GM21515 (cell line): ENCODE data around the gene NOA1.

Source experiments
- ATAC-seq: cut with Tn5 transposase; IDR thresholded peaks from one replicate; pipeline ENCODE4 v1.9.1; 2021; ENCODE audit not compliant: unreplicated experiment

Gene NOA1

GRCh38 chr4:56977321-56978012 is at the start of gene NOA1:
Gene NOA1 (minus strand): TSS chr4:56977606. CDS start chr4:56977585, 21 bp downstream.
- ATAC-seq: peak; percentile 81

GRCh38 chr4:57023104-57023503 is 45.7 kb upstream of the NOA1 start:
- no peak for ATAC-seq

DNA sequence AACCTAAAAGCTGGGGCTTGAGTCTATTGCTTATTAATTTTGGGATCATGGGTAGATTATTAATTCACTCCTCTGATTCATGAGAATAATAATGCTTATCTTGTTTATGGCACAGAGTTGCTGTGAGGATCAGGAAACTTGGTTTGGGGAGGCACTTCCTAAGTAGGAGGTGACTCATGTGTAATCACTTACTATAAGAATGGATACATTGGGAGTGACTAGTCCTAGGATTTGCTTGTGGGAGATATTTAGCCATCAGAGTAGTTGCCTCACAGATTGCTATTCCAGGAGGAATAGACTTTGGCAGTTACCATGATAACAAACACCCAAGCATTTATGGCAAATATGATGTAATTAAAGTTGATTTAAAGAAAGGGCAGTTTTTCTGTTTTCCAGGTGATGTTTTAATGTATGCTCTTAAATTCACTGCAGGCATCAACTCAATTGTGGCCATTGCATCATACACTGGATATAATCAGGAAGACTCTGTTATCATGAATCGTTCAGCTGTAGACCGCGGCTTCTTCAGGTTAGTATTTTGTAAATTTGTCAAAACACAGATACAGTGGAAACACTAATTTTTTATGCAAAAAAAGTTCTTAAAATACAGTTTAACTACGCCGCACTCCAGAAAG is 43.2 kb upstream of the NOA1 start:
- ATAC-seq: no peak

DNA sequence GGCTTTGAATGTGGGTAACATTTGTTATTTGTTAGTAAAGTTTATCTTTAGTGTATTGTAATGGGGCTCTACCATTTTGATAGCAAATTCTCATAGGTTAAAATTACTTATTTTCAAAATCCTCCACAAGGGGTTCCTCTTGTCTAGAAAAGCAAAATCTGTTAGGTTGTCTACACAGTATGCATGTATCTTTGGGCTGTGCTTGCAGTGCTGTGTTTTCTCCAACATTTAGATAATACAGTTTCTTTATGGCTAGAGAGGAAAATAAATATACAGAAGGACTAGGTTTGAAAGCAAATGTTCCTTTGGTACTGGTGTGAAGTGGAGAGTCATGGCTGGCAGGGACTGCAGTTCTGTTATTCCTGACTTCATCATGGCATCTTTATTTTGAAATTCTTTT is 41.6 kb upstream of the NOA1 start:
- no peak for ATAC-seq

DNA sequence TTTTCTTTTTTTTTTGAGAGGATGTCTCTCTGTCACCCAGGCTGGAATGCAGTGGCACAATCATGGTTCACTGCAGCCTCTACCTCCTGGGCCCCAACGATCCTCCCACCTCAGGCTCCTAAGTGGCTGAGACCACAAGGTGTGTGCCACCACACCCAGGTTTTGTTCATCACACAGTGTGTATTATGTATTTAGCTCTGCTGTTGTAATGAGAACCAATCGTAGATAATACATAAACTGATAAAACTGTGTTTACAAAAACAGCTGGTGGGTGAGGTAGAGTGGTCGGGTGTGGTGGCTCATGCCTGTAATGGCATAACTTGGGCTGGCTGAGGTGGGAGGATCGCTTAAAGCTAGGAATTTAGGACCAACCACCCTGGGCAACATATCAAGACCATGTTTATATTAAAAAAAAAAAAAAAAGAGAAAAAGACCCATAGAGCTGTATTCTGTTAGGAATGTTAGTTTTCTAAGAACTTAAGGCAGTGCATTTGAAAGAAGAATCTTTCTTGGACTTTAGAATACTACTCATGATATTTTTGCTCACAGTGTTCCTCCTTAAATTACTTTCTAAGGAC is 36.2 kb upstream of the NOA1 start:
- ATAC-seq: no peak

- ATAC-seq: no peak
Measured at GRCh38 chr4:56999751-57000150, 22.3 kb upstream of the NOA1 start.

DNA sequence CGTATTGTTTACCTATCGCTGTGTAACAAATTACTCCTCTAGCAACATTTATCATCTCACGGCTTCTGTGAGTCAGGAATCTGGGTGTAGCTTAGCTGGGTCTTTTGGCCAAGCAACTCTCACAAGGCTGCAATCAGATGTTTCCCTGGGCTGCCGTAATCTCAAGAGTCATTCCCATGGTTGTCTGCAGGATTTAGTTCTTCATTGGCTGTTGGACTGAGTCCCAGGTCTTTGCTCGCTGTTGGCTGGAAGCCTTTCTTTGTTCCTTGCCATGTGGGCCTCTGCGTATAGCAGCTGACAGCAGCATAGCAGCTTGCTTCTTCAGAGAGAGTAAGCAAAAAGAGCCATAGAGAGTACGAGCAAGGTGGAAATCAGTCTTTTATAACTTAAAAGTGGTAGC is 18.1 kb upstream of the NOA1 start:
- ATAC-seq: no peak

- no peak for ATAC-seq
Measured at GRCh38 chr4:56990109-56990905, 12.9 kb upstream of the NOA1 start.

- ATAC-seq: no peak
Measured at GRCh38 chr4:56986952-56987351, 9.5 kb upstream of the NOA1 start.

DNA sequence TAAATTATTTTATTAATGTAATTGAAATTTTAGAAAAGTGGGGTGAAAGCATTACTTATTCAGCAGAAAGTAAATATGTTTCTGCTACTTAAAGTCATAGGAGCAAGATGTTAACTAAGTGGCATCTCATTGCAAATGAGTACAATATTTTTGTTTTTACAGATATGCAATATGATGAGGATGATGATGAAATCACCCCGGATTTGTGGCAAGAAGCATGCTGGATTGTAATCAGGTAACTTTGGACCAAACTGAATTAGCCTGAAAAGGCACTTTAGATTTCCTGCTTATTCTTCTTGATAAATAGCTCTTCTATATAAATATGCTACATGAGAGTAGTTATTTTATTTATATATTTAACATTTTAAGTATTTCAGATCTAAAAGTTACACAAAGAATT is 8.8 kb upstream of the NOA1 start:
- no peak for ATAC-seq

DNA sequence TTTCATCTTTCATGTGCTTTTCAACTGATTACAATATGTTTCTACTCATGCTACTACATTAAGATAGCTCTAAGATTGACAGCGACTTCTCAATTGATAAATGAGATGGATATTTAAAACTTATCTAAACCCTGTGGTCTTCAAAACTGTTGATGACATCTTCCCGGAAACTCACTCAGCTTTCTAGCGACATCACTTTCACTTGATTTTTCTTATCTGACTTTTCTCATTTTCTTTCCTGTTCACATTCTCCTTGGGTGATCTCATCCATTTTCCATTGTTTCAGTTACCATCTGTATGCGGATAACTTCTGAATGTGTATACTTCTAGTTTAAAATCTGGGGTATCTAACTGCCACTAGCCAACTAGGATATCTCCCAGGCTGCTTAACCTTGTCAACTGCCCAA is 4.4 kb upstream of the NOA1 start:
- no peak for ATAC-seq

DNA sequence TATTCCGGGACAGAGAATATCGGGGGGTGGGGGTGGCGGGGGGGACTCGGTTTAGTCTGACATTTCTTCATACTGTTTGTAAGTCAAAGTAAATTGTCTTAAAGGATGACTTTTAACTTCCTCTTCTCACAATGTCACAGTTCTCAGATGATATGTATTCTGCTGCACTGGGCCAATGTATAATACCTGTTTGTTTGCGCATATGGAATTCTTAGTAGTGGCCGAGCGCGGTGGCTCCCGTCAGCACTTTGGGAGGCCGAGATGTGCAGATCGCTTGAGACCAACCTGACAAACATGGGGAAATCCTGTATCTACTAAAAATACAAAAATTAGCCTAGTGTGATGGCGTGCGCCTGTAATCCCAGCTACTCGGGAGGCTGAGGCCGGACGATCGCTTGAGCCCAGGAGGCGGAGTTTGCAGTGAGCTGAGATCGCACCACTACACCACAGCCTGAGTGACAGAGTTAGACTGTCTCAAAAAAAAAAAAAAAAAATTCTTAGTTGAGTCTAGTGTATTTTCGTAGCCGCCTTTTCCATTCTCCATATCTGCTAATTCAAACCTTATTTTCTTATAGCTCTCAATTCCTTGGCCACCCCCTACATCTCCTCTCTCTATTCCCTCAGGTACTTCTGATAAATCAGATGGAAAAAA is 2.1 kb upstream of the NOA1 start:
- ATAC-seq: no peak

DNA sequence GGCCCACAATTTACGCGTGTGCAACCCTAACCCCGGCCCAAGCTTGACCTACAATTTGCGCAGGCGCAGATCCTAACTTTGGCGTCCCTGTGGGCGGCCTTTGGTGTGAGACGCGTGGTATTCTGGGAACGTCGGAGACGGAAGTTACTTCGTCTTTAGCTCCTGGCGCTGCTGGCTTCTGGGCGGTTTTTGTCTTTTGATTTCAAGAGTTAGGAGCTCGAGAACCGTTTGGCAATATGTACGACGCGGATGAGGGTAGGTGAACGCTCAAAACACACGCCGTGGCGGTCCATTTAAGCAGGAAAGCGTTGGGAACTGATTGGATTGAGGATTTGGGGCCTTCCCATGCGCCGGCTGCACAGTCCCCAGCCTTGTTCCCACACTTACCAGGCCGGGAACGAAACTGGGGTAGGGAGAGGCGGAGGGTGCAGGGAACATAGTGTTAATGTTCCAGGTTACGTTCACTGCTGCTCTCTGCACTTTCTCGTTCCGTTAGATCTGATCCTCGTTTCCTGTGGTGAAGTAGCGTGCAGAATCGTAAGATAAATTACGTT is 1.4 kb upstream of the NOA1 start, which contains the start of gene POLR2B:
Gene POLR2B, plus strand, starts transcription at position 147 of the 554 bp plus-strand sequence. Its CDS starts 90 bp downstream, at position 237.
- peak; percentile 58 for ATAC-seq

- ATAC-seq: peak; percentile 30
Measured at GRCh38 chr4:56976837-56977320, 527 bp downstream of the NOA1 start.

DNA sequence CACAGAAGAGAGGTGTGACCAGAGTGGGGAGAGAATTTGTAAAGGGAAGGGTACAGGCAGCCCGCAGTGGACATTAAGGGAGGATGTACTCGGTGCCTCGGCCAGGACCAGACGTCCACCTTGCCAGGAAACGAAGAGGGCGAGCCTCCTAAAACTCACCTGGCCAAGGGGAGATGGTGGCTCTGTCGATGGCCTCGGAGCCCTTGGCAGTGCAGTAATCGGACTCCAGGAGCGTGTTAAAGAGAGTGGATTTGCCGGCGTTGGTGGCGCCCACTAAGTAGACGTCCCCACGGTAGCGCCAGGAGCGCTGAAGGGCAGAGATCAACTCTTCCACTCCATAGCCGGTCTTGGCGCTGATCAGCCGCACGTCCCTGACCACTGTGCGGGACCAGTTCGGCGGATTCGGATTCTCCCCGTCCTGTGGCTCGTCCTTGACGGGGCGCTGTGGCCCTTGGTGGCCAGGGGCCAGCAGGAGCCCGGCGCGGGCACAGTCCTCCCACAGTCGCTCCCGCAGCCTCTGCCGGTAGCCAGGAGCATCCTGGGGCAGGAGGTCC is 1.0 kb downstream of the NOA1 start:
- no peak for ATAC-seq

- ATAC-seq: no peak
Measured at GRCh38 chr4:56973336-56973735, 4.1 kb downstream of the NOA1 start.

DNA sequence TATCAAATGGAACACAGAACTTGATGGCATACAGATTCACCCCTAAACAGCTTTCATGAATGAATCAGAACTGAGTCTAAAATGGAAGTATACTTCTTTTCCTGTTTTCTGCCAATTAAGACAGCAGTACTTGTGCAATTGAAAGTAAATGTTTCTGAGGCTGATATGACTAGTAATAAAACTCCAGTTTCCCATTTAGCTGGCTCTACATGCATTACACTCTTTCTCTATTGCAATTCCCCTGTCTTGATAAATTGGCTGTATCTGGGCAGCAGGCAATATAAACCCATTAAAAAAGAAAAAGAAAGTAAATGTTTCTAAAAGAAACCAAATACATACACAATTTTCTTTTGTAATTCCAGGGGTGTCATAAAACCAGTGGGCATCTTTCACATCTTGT is 4.6 kb downstream of the NOA1 start:
- no peak for ATAC-seq

- no peak for ATAC-seq
Measured at GRCh38 chr4:56972389-56972788, 5.0 kb downstream of the NOA1 start.

GRCh38 chr4:56971383-56971782 is 6.0 kb downstream of the NOA1 start:
- ATAC-seq: no peak

GRCh38 chr4:56961107-56961500 is 16.3 kb downstream of the NOA1 start:
- no peak for ATAC-seq
